Suppressor macrophage (primary cell): ENCODE measurements around the gene CYP26B1.

Source experiments
- DNase-seq, 4 experiments: peaks; one replicate each; pipeline ENCODE4 v3.0.0-alpha.2; 2020 to 2022

The CYP26B1 gene

GRCh38 chr2:72154386-72154975, 6.8 kb upstream of the CYP26B1 start:
- DNase-seq: no peak

GRCh38 chr2:72153924-72154323, 6.3 kb upstream of the CYP26B1 start:
- no peak for DNase-seq

- no peak for DNase-seq
These were observed 5.5 kb upstream of the CYP26B1 start for GRCh38 chr2:72153026-72153791.

GRCh38 chr2:72150861-72151356, 3.2 kb upstream of the CYP26B1 start:
- no peak for DNase-seq

- DNase-seq: peak; percentile 74 to 81 (median 79)
These were observed 2.6 kb upstream of the CYP26B1 start for GRCh38 chr2:72150157-72150860.

GRCh38 chr2:72149556-72150156, 2.0 kb upstream of the CYP26B1 start:
- no peak for DNase-seq

- DNase-seq: peak in 1 of 4 experiments; percentile 18
These were observed 1.3 kb upstream of the CYP26B1 start for GRCh38 chr2:72148837-72149555.

GRCh38 chr2:72148003-72148836, 558 bp upstream of the CYP26B1 start:
- peak in 1 of 4 experiments; percentile 47 for DNase-seq

- no peak for DNase-seq
These were observed 1.0 kb downstream of the CYP26B1 start for GRCh38 chr2:72146347-72147302.

- DNase-seq: no peak
These were observed 1.9 kb downstream of the CYP26B1 start for GRCh38 chr2:72145658-72146329.

GRCh38 chr2:72145289-72145657, 2.4 kb downstream of the CYP26B1 start:
- no peak for DNase-seq

GRCh38 chr2:72144632-72145288, 2.9 kb downstream of the CYP26B1 start:
- DNase-seq: no peak

GRCh38 chr2:72144274-72144631, 3.4 kb downstream of the CYP26B1 start:
- DNase-seq: no peak

GRCh38 chr2:72143441-72144273, 4.0 kb downstream of the CYP26B1 start:
- DNase-seq: no peak

- peak; percentile 36 to 69 (median 42) for DNase-seq
These were observed 4.9 kb downstream of the CYP26B1 start for GRCh38 chr2:72142570-72143440.

GRCh38 chr2:72141881-72142451, 5.7 kb downstream of the CYP26B1 start:
- DNase-seq: no peak
